Fibroblast of skin of abdomen (primary cell): Measurements from ENCODE around the gene ZNF554.
"Not testable (repeated sequence)": the region's sequence is repeated elsewhere in the genome, so short reads cannot be mapped to it uniquely, and the experiment has no call there.

Experiments used
- DNase-seq: peaks from one replicate; pipeline ENCODE4 v3.0.0-alpha.2; 2013

The ZNF554 gene

DNA sequence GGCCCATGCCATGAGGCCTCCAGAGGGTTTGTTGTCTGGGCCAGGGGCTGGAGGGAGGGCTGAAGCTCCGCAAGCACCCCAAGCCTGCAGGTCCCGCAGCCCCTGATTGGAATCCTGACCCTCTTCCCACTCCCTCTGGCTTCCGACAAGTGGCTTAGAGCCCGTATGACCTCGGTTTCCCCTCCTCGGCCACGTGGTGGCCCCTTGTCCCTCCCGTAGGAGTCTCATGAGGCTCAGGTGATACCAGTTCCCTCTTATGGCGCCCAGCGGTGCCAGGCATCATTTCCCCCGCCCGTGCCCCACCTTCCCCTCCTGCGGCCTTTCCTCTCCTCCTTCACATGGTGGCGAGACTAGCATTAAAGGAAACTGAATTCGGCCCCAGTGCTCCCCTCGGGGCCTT is 28.2 kb upstream of the ZNF554 start:
- no peak for DNase-seq

DNA sequence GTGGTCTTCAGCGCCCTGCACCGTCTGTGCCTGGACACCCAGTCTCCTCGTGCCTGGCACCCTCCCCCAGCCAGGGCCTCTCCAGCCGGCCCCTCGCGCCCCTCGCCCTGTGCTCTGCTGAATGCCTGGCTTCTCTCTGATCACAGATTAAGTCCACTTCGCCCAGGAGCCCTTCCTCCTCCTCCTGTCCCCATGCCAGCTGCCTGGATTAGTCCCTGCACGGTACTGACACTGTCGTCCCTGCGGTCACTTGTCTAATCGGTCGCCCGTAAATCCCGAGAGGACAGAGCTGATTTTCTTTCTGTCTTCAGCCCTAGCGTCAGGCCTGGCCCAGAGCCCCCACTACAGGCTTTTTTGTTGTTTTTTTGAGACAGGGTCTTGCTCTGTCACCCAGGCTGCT is 27.8 kb upstream of the ZNF554 start:
- DNase-seq = no peak

DNA sequence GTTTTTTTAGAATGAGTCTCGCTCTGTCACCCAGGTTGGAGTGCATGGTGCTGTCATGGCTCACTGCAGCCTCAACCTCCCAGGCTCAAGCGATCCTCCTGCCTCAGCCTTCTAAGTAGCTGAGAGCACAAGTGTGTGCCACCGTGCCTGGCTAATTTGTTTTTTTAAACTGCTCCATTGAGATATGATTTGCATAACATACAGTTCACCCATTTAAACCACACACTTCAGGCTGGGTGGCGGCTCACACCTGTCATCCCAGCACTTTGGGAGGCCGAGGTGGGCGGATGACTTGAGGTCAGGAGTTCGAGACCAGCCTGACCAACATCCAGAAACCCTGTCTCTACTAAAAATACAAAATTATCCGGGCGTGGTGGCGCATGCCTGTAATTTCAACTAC is 27.0 kb upstream of the ZNF554 start:
- DNase-seq = not testable (repeated sequence)

DNA sequence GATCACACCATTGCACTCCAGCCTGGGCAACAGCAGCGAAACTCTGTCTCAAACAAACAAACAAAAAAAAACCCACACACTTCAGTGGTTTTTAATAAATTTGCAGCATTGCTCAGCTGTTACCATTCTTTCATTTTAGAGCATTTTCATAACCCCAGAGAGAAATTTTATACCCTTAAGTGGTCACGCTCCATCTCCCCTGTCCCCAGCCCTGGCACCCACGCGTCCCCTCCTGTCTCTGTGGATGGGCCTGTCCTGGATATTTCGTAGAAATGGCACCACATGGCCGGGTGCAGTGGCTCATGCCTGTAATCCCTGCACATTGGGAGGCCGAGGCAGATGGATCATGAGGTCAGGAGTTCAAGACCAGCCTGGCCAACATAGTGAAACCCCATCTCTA is 26.5 kb upstream of the ZNF554 start:
- no peak for DNase-seq

DNA sequence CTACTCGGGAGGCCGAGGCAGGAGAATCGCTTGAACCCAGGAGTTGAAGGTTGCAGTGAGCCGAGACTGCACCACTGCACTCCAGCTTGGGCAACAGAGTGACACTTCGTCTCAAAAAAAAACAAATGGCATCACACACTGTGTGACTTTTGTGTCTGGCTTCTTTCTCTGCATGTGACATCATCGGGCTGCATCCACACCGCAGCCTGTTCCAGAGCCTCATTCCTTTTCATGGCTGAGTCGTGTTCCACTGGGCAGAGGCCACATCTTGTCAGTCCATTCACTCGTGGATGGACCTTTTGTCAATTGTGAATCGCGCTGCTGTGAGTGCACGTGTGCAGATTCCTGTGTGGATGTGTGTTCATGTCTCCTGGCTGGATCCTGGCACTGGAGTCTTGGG is 26.1 kb upstream of the ZNF554 start:
- DNase-seq = no peak

DNA sequence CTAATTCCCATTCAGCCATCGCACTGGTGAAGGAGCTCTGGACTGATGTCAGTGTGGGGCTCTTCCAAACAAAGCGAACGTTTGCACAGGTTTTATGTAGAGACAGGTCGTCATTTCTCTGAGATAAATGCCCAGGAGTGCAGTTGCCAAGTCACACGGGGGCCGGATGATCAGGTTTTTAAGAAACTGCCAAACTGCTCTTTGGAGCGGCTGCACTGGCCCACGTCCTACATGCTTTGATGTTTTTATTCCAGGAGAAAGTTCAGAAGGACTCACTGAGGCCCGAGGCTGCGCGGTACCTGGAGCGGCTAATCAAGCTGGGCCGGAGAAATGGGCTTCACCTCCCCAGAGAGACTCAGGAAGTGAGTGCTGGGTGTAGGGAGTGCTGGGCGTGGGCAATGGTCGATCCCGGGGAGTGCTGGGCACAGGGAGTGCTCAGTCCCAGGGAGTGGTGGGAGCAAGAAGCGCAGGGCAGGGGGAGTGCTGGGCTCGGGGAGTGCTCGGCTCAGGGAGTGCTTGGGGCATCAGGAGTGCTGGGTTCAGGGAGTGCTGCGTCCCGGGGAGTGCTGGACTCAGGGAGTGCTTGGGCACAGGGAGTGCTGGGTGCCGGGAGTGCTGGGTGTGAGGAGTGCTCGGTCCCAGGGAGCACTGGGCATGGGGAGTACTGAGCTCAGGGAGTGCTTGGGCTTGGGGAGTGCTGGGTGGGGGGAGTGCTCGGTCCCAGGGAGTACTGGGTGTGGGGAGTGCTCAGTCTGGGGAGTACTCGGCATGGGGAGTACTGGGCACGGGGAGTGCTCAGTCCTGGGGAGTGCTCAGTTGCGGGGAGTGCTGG is 23.6 kb upstream of the ZNF554 start:
- DNase-seq = no peak

DNA sequence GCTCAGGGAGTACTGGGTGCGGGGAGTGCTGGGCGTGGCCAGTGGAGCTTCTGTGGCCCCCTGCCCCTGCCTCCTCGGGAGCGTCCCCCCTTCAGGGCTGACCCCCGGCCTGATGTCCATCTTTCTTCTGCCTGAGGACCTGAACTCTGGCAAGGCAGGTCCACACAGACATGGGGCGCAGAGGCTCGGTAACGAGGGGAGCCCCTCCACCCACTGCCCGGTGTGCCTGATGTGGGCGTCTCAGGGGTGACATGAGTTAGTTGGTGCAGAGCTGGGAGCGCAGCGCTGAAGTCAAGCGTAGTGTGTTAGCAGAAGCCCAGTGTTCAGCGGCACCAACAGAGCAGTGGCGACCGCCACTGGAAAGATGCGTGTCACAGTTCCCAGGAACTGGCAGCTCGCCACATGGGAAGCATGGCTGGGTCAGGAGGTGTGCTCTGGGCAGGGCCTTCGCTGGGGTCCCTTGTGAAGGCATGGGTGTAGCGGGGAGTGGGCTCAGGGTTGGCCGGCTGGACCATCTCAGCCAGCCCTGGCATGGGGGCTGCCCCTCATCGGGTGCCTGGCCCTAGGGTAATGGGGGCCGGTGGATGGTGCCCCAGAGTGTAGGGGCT is 22.9 kb upstream of the ZNF554 start:
- no peak for DNase-seq

DNA sequence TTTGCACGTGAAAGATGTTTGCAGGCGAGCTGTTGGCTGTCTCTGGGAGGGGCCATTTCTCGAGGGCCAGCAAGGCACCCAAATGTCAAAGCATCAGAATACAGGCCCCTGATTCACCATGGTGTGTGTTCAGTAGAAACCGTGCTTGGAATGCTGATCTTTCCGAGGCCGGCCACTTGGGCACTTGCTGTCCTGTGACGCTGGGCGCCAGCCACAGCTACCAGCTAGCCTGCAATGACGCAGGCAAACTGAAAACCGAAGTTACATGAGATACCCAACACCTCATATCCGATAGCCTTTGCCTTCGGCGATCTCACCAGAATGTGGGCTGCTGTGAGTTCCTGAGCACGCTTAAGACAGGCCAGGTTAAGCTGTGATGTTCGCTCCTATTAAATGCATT is 22.4 kb upstream of the ZNF554 start:
- DNase-seq = no peak

DNA sequence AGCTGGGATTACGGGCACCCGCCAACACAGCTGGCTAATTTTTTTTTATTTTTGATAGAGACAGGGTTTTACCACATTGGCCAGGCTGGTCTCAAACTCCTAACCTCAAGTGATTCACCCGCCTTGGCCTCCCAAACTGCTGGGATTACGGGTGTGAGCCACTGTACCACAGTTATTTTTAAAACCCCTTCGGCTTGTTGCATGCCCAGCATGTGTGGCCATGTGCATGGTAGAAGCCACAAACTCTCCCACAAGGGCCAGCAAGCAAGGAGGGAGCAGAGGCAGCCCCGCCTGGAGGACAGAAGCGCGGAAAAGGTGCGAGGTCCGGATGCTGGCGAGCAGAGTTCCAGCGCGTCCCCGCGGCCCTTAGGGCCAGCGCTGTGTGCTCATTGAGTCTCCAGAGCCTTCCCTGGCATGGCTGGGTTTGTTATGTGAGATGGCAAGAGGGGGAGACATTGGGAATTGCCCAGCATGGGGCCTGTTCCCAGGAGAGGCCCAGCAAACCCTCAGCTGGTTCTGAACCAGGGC is 21.4 kb upstream of the ZNF554 start:
- no peak for DNase-seq

DNA sequence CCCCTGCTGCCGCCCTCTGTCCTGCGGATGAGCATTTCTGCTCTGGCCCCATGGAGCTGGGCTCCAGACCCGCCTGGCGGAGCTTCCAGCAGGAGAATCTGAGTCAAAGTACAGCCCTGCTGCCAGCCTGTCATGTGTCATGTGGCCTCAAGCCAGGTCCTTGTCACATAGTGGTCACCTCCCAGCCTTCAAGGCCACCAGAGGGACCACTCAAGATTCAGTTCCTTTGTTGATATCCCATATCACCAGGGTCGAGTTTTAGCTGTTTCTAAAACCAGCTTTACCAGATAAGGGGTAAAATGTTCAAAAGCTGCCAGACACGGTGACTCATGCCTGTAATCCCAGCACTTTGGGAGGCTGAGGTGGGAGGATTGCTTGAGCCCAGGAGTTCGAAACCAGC is 20.9 kb upstream of the ZNF554 start:
- no peak for DNase-seq

DNA sequence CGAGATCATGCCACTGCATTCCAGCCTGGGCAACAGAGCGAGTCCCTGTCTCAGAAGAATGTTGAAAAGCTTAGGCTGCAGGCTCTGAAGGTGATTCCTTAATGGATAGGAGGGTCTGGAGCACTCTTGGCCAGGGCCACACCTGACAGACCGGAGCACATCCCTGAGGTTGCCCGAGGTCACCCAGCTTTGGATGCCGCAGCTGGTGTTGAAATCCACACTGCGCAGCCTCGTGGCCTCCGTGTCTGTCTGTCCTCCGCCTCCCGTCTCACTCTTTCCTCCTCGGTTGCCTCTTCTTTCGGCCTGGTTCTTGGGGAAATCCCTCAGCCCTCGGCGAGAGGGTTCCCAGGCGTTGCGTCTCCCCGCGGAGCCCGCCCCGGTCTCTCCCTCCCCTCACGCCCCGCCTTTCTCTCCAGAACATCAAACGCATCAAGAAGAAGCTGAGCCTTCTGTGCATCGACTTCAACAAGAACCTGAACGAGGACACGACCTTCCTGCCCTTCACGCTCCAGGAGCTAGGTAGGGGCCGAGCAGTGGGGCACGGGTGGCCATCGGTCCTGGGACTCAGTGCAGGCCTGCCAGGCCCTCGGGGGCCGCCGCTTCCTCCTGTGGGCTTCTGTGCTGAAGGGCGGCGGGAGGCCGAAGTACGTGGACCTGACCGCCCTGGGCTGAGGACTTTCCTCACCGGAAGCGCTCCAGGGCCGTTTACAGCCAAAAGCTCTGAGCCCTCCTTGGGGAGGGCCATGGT is 20.2 kb upstream of the ZNF554 start:
- no peak for DNase-seq

DNA sequence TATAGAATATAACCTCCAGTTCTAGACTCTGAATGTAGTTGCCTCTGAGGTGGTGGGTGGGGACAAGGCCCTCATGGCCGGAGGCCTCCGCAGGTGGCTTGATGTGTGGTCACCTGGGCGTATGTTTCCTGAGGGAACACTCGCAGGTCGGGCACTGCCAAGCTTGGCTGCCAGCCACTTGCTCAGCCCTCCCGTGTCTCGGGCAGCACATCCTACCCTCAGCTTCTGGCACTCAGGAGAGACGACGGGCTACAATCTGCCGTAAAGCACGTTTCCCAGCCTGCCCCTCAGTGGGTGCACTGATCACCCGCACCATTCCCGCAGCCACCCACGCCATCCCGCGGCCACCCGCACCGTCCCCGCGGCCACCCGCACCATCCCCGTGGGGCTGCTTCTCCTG is 19.2 kb upstream of the ZNF554 start:
- no peak for DNase-seq

DNA sequence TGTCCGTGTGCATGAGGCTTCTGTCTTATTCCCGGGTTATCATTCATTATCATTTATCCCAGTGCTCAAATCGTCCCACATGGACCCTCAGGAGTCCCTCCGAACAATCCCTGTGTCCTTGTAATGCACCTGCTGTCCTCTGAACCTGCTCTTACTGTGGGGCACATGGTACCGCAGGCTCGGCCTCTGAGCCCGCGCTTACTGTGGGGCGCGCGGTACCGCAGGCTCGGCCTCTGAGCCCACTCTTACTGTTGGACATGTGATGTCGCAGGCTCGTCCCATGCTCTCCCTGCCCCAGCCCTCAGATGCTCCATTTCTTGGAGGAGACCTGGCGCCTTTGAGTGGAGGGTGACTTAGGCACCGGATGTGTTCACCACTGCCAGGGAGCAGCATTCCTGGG is 16.8 kb upstream of the ZNF554 start:
- DNase-seq = no peak

DNA sequence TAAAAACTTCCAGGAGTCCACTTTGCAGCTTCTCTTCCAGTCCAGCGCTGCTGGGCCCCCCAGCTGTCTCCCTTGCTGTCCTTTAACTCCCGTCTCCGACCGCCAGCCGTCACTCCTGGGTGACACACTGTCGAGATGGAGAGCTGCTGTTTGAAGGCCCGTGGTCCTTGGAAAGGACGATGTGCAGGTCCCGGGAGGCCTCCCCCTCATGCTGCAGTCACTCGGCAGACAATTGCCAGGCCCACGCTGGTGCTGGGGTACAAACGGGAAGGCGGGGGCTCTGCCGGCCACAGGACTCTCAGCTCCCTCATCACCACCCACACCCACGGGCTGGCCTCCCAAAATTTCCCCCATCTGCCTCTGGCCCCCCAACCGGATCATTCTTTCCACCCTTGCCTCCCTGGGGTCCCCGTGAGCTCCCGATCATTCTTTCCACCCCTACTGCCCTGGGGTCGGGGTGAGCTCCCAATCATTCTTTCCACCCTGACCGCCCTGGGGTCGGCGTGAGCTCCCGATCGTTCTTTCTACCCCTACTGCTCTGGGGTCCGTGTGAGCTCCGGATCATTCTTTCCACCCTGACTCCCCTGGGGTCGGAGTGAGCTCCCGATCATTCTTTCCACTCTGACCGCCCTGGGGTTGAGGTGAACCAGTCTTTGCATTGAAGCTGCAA is 16.0 kb upstream of the ZNF554 start:
- no peak for DNase-seq

DNA sequence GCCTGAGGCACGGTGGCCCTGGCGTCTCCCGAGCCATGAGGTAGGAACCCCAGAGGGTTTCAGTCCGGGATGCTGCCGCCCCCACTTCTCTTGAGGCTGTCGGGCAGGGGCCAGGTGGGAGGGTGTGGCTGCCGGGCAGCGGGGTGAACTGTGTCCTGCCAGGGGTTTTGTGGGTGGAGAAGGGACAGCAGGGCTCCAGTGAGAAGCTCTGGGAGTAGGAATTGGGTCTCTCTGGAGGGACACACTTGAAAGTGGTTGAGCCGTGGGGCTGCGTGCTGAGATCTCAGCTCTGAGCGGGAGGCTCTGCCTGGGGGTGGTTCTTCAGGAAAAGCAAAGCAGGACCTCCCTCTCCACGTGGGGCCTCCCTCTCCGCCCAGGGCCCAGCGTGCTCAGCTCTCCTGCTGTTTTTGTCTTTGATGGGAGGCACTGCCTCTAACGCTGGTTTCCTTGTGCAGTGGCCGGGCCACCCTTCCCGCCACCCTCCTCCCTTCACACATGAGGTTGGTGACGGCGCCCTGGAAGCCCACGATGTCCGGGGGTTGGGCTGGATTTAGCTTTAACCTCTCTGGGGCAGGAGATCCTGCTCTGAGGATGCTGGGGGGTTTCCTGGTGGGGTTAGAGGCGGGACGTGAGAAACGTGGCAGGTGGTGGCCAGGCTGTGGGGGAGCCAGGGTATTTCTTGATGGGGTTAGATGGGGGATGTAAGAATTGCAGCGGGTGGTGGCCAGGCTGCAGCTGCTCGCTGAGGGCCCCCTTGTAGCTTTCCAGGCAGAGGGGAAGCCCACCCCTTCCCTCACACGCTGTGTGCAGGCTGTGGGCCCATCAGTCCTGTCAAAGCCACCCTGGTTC is 15.3 kb upstream of the ZNF554 start:
- DNase-seq = no peak

DNA sequence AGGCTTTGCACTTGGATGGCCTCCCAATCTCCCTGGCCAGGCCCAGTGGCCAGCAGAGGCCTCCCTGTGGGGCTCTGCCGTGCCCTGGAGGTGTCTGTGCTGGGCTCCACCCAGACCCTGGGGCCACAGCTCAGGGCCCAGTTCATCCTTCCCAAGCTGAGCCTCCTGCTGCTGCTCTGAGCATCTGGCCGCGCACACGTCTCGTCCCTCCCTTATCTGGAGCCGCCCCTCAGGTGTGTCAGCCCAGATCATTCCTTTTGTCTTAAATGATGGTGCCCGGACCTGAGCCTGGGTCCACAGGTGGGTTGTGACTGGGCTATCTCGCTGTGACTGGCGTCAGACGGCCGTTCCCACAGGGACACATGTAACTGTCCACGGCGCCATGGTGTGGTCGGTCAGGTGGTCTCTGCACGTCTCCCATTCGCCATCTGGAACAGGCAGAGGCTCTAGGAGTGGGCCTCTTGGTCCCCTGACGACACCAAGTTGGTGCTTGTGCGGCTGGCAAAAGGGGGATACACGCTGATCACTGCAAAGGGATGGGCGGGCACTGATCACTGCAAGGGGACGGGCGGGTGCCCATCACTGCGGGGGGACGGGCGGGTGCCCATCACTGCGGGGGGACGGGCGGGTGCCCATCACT is 14.3 kb upstream of the ZNF554 start:
- no peak for DNase-seq

DNA sequence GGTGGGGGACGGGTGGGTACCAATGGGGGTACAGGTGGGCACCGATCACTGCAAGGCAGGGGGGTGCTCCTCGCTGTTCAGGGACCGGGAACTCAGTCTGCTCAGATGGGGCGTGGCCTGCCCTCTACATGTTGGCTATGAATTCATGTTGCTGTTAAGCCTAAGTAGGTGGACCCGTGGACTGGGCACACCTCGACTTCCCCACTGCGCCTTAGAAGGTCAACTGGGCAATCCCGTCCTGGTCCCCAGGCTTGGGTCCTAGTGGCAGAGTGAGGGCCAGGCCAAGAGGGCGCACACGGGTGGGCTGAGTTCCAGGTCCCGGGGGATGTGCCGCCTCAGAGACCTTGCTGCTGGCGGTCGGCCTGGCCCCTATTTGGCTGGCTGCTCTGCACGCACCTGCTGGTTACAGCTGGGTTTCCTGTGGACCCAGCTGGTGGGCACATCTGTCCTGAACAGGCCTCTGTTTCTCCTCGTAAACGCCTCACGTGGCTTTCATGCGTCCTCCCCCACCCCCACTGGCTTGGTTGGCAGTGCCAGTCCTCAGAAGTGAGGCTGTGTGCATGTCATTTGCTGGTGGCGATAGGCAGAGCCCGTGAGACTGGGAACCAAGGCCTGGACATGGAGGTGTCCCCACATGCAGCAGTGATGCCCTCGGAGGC is 13.5 kb upstream of the ZNF554 start:
- DNase-seq = no peak

DNA sequence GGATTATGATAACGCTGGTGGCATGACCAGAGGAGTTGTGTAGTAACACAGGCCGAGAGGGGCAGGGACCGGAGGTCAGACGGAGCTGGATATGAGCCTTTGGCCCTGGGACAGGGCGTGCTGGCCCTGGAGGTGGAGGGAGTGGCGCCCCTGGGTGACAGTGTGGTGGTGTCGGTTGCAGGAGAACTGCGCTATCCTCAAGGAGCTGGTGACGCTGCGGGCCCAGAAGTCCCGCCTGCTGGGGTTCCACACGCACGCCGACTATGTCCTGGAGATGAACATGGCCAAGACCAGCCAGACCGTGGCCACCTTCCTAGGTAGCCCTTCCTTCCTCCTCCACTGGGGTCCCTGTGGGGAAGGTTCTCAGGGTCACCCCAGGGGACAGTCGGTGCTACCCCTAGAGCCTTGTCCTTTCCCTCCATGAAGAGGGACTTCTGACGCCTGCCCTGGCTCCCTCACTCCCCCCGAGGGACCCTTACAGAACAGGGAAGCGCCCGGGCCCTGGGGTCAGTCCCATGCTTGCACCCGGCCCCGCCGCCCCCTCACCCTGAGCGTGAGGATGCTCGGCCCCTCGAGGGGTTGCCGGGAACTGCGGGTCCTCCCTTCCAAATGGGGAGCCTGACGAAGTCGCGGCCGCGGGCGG is 12.8 kb upstream of the ZNF554 start:
- DNase-seq = no peak

DNA sequence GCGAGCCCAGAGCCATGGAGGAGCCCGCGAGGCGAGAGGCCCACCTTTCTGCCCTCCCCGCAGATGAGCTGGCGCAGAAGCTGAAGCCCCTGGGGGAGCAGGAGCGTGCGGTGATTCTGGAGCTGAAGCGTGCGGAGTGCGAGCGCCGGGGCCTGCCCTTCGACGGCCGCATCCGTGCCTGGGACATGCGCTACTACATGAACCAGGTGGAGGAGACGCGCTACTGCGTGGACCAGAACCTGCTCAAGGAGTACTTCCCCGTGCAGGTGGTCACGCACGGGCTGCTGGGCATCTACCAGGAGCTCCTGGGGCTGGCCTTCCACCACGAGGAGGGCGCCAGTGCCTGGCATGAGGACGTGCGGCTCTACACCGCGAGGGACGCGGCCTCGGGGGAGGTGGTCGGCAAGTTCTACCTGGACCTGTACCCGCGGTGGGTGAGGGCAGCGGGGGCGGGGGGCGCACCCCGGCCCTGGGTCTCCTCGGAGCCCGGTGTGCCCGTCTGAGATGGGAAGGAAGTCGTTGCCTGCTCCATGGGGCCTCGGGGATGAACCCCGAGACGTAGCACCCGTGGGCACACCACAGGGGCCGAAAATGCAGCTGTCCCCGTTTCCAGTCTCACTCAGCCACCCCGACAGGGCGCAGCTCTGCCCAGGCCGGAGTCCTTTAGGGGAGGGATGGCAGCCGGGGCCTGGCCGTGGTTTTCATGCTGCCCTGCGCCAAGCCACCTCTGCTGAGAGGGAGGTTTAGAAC is 12.1 kb upstream of the ZNF554 start:
- DNase-seq = no peak
